ENCODE measurements around the gene FHIT. TPM values are rescaled to one million over a fixed set of nuclear protein-coding genes. Genes with fewer than 3 reads are reported as not detected.

Gene FHIT
- total RNA-seq, 1 donor from 2014 or later = 5.7 TPM

DNA sequence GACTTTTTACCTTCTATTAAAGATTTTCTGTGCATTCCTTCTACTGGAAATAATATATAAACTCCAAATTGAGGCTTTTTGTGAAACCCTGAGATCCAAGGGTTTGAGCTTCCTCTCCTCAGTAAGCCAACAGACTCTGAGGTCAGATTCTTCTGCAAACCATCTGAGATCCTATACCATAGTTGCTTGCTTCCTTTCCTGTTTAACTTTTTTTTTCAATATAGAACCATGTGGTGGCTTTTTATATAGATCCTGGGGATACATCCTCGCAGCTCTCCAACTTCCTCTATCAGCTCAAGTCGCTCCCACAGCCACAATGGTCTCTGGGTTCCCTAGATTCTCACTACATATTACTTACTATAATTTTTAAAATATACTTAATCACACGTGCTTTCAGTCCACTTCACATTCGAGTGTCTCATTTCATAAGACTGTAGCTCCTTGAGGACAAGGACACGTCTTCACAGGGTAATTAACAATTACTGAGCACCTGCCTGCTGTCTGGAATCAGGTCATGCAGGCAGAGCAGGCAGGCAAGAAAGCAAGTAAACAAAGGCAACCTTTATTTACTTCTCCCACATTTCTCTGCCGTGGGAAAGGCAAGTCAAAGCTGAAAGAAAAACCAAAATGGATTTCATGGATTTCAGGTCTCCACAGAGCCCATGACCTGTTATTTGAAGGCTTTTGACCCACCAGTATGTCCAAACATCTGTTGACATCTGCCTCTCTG is 941.5 kb downstream of the FHIT start:
- H3K27ac ChIP-seq = no peak overlapping the region
- DNase-seq (ENCODE audit: low spot score) = no peak
- H3K27me3 Mint-ChIP-seq (ENCODE audit: insufficient read depth, low read depth) = no peaks in the 10 kb centered on the region
- H3F3A ChIP-seq (ENCODE audit: low read depth) = no peaks in the 10 kb centered on the region
- no peaks in the 10 kb centered on the region for H3K79me2 ChIP-seq (ENCODE audit: low read depth)
- H3K27ac Mint-ChIP-seq = no peak overlapping the region
- H3K9me3 Mint-ChIP-seq = no peaks in the 10 kb centered on the region
- no peaks in the 10 kb centered on the region for H3K9me3 ChIP-seq (ENCODE audit: low read depth)
- H2AFZ ChIP-seq (replicated peaks) = no peak overlapping the region
- no peak overlapping the region for H3K9ac ChIP-seq
- no peak overlapping the region for H3K4me2 ChIP-seq
- no peaks in the 10 kb centered on the region for H3K27me3 ChIP-seq
- no peak overlapping the region for H3K4me3 ChIP-seq
- peaks cover 3% of the 10 kb centered on the region for H3K4me1 ChIP-seq
- TF ChIP-seq CTCF (IDR thresholded peaks at IDR 0.05) (no peak), EZH2 (IDR thresholded peaks at IDR 0.05) (no peak), EZH2phosphoT487 (IDR thresholded peaks at IDR 0.05) (no peak)
- H3K36me3 ChIP-seq = no peaks in the 10 kb centered on the region
- no peak overlapping the region for H3K4me3 Mint-ChIP-seq
- H3K36me3 Mint-ChIP-seq = no peaks in the 10 kb centered on the region
- H3K4me1 Mint-ChIP-seq = no peaks in the 10 kb centered on the region
- H4K20me1 ChIP-seq (ENCODE audit: low read depth) = no peaks in the 10 kb centered on the region

DNA sequence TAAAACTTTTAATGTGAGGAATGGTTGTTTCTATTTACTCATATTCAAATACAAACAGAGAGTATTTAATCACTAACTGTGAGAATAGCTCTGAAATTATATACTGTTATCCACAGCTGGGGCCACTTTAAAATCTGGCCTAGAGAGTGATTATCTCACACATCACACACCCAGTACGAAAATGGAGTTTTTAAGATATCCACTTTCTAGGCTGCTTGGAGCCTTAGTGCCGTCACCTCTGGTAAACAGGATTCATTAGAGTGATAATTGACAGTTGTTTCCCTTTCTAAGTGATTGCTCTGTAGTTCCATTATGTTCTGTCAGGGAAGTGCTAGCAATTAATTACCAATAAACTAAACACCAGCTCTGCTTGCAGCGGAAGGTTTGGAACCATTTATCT is 942.4 kb downstream of the FHIT start:
- no peaks in the 10 kb centered on the region for H3K4me1 Mint-ChIP-seq
- H3K9me3 ChIP-seq (ENCODE audit: low read depth) = no peaks in the 10 kb centered on the region

DNA sequence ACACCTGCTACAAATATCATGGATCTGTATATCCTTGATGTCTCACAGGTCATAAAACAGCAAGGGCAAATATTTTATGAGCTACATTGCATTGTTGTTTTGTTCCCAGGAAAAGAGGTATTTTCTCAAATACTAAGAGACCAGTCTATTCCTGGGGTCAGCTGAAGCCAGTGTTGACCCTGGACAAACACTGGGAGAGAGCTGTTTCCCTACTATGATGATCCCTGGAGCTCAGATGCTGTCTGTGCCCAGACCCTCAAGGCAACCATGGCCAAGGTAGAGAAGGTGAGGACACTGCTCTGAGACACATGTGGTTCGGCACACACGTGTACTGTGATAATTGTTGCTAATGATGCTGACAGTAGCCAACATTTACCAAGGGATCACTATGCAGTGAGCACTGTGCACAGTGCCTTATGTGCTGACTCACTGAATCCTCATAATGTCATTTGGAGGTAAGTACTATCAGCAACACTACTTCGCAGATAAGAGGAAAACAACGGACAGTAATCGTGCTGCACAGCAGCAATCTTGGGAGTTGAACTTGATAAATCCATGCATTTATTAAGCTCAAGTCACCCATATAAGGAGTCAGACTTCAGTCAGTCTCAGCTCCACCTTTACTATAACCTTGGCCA is 943.6 kb downstream of the FHIT start:
- Mint-ChIP-seq H3K27ac (no peak overlapping the region), H3K9me3 (no peaks in the 10 kb centered on the region), H3K36me3 (no peaks in the 10 kb centered on the region), H3K4me1 (no peaks in the 10 kb centered on the region), H3K4me3 (no peak overlapping the region), H3K27me3 (ENCODE audit: insufficient read depth, low read depth) (no peaks in the 10 kb centered on the region)
- Histone ChIP-seq H3K27me3 (no peaks in the 10 kb centered on the region), H3K79me2 (ENCODE audit: low read depth) (no peaks in the 10 kb centered on the region), H3K9ac (no peak overlapping the region), H3K4me3 (no peak overlapping the region), H2AFZ (replicated peaks) (no peak overlapping the region), H3K36me3 (no peaks in the 10 kb centered on the region), H3K9me3 (ENCODE audit: low read depth) (no peaks in the 10 kb centered on the region), H3K4me2 (no peak overlapping the region), H3K27ac (no peak overlapping the region), H4K20me1 (ENCODE audit: low read depth) (no peaks in the 10 kb centered on the region), H3K4me1 (peaks cover 3% of the 10 kb centered on the region), H3F3A (ENCODE audit: low read depth) (no peaks in the 10 kb centered on the region)
- DNase-seq (ENCODE audit: low spot score) = no peak
- TF ChIP-seq EZH2phosphoT487 (IDR thresholded peaks at IDR 0.05) (no peak), CTCF (IDR thresholded peaks at IDR 0.05) (no peak), EZH2 (IDR thresholded peaks at IDR 0.05) (no peak)

More for the DNA sequence above, 942.4 kb downstream of the FHIT start:
- Mint-ChIP-seq H3K4me3 (no peak overlapping the region), H3K9me3 (no peaks in the 10 kb centered on the region), H3K27ac (no peak overlapping the region), H3K36me3 (no peaks in the 10 kb centered on the region), H3K27me3 (ENCODE audit: insufficient read depth, low read depth) (no peaks in the 10 kb centered on the region)
- Histone ChIP-seq H3K4me2 (no peak overlapping the region), H3K79me2 (ENCODE audit: low read depth) (no peaks in the 10 kb centered on the region), H3K9ac (no peak overlapping the region), H3K4me3 (no peak overlapping the region), H3K27ac (no peak overlapping the region), H3K4me1 (peaks cover 3% of the 10 kb centered on the region), H3K27me3 (no peaks in the 10 kb centered on the region), H3F3A (ENCODE audit: low read depth) (no peaks in the 10 kb centered on the region), H4K20me1 (ENCODE audit: low read depth) (no peaks in the 10 kb centered on the region), H3K36me3 (no peaks in the 10 kb centered on the region), H2AFZ (replicated peaks) (no peak overlapping the region)
- DNase-seq (ENCODE audit: low spot score) = no peak
- TF ChIP-seq EZH2 (IDR thresholded peaks at IDR 0.05) (no peak), EZH2phosphoT487 (IDR thresholded peaks at IDR 0.05) (no peak), CTCF (IDR thresholded peaks at IDR 0.05) (no peak)

All from neural progenitor cell (in vitro differentiated cells).